Measurements from ENCODE around the gene NR2F1-AS1.
"Not testable (repeated sequence)": the region's sequence is repeated elsewhere in the genome, so short reads cannot be mapped to it uniquely, and the experiment has no call there.

NR2F1-AS1 gene

GRCh38 chr5:93513298-93513697 is 67.7 kb downstream of the NR2F1-AS1 start:
- no peak for DNase-seq (ENCODE audit: extremely low read depth, low read depth)
- no peak for TF ChIP-seq CTCF (IDR thresholded peaks at IDR 0.05; ENCODE audit: low read depth, low read length)

GRCh38 chr5:93512799-93513198 is 68.2 kb downstream of the NR2F1-AS1 start:
- TF ChIP-seq CTCF (IDR thresholded peaks at IDR 0.05; ENCODE audit: low read depth, low read length): no peak
- no peak for DNase-seq (ENCODE audit: extremely low read depth, low read depth)

- TF ChIP-seq CTCF (IDR thresholded peaks at IDR 0.05; ENCODE audit: low read depth, low read length): no peak
- no peak for DNase-seq (ENCODE audit: extremely low read depth, low read depth)
Measured at GRCh38 chr5:93511445-93511844, 69.6 kb downstream of the NR2F1-AS1 start.

GRCh38 chr5:93510626-93511380 is 70.2 kb downstream of the NR2F1-AS1 start:
- no peak for DNase-seq (ENCODE audit: extremely low read depth, low read depth)
- no peak for TF ChIP-seq CTCF (IDR thresholded peaks at IDR 0.05; ENCODE audit: low read depth, low read length)

GRCh38 chr5:93505553-93505952 is 75.5 kb downstream of the NR2F1-AS1 start:
- not testable (repeated sequence) for DNase-seq (ENCODE audit: extremely low read depth, low read depth)

GRCh38 chr5:93503598-93504067 is 77.4 kb downstream of the NR2F1-AS1 start:
- peak; percentile 59 for DNase-seq (ENCODE audit: extremely low read depth, low read depth)

GRCh38 chr5:93497096-93497495 is 83.9 kb downstream of the NR2F1-AS1 start:
- no peak for TF ChIP-seq CTCF (IDR thresholded peaks at IDR 0.05; ENCODE audit: low read depth, low read length)
- DNase-seq (ENCODE audit: extremely low read depth, low read depth): no peak

More at GRCh38 chr5:93503598-93504067, 77.4 kb downstream of the NR2F1-AS1 start:
- no peak for TF ChIP-seq CTCF (IDR thresholded peaks at IDR 0.05; ENCODE audit: low read depth, low read length)

Measured in AG09319 (cell line).